MG63 (cell line): Measurements from ENCODE around the gene USP35. TPM values are rescaled to one million over a fixed set of nuclear protein-coding genes. Genes with fewer than 3 reads are reported as not detected.

ENCODE experiments used
- DNase-seq: peaks from one replicate; pipeline ENCODE4 v3.0.0-alpha.2; 2020
- H3K27me3 ChIP-seq: fragments of 250-450 bp; sonication (Bioruptor Pico); 2 replicates; pipeline ENCODE4 v1.5.1; 2020; ENCODE audit warnings: mild to moderate bottlenecking, moderate library complexity
- H3K36me3 ChIP-seq: fragments of 250-450 bp; sonication (Bioruptor Pico); 2 replicates; pipeline ENCODE4 v1.5.1; 2020; ENCODE audit warnings: mild to moderate bottlenecking, moderate library complexity
- H3K4me3 ChIP-seq: fragments of 250-450 bp; sonication (Bioruptor Pico); 2 replicates; pipeline ENCODE4 v1.5.1; 2020; ENCODE audit warnings: mild to moderate bottlenecking, moderate library complexity
- H3K9me3 ChIP-seq: fragments of 250-450 bp; sonication (Bioruptor Pico); 2 replicates; pipeline ENCODE4 v1.5.1; 2020; ENCODE audit warnings: mild to moderate bottlenecking, moderate library complexity
- total RNA-seq: library from RNA; depleted of rRNA; stranded (reverse); fragments of >200 nt; shearing (Covaris generic); gene quantifications from 2 replicates; pipeline ENCODE4 v1.2.3, GENCODE V29; 2014; ENCODE audit warnings: low replicate concordance

The USP35 gene
- total RNA-seq, 1 experiment from 2014 or later: 4.5 TPM

GRCh38 chr11:78234006-78234405 is 45.3 kb downstream of the USP35 start:
- H3K36me3 ChIP-seq: no peaks in the 10 kb centered on the region
- no peak for DNase-seq
- no peaks in the 10 kb centered on the region for H3K9me3 ChIP-seq
- no peaks in the 10 kb centered on the region; the same call in 1 of the 2 replicates for H3K27me3 ChIP-seq
- no peak overlapping the region for H3K4me3 ChIP-seq

- H3K27me3 ChIP-seq: no peaks in the 10 kb centered on the region; the same call in 1 of the 2 replicates
- no peak for DNase-seq
- H3K4me3 ChIP-seq: no peak overlapping the region
- H3K9me3 ChIP-seq: peaks cover 6% of the 10 kb centered on the region; the same call in 1 of the 2 replicates
- H3K36me3 ChIP-seq: no peaks in the 10 kb centered on the region
Measured at GRCh38 chr11:78237293-78238046, 48.8 kb downstream of the USP35 start.

GRCh38 chr11:78239781-78240180 is 51.1 kb downstream of the USP35 start:
- no peaks in the 10 kb centered on the region for H3K36me3 ChIP-seq
- no peaks in the 10 kb centered on the region; the same call in 1 of the 2 replicates for H3K27me3 ChIP-seq
- no peak for DNase-seq
- H3K4me3 ChIP-seq: no peak overlapping the region
- peaks cover 6% of the 10 kb centered on the region; the same call in 1 of the 2 replicates for H3K9me3 ChIP-seq

- H3K36me3 ChIP-seq: no peaks in the 10 kb centered on the region
- no peak for DNase-seq
Measured at GRCh38 chr11:78241475-78241874, 52.8 kb downstream of the USP35 start.

GRCh38 chr11:78244080-78244479 is 55.4 kb downstream of the USP35 start:
- DNase-seq: peak; percentile 40
- H3K4me3 ChIP-seq: no peak overlapping the region
- no peaks in the 10 kb centered on the region for H3K36me3 ChIP-seq
- no peaks in the 10 kb centered on the region for H3K27me3 ChIP-seq
- peaks cover 6% of the 10 kb centered on the region; the same call in 1 of the 2 replicates for H3K9me3 ChIP-seq

More at GRCh38 chr11:78241475-78241874, 52.8 kb downstream of the USP35 start:
- Histone ChIP-seq H3K27me3 (no peaks in the 10 kb centered on the region), H3K4me3 (no peak overlapping the region), H3K9me3 (peaks cover 6% of the 10 kb centered on the region; the same call in 1 of the 2 replicates)

- Histone ChIP-seq H3K9me3 (peaks cover 6% of the 10 kb centered on the region; the same call in 1 of the 2 replicates), H3K36me3 (no peaks in the 10 kb centered on the region), H3K27me3 (no peaks in the 10 kb centered on the region), H3K4me3 (no peak overlapping the region)
- DNase-seq: no peak
Measured at GRCh38 chr11:78244546-78245255, 56.0 kb downstream of the USP35 start.

GRCh38 chr11:78248191-78248590 is 59.5 kb downstream of the USP35 start:
- no peaks in the 10 kb centered on the region for H3K27me3 ChIP-seq
- no peaks in the 10 kb centered on the region for H3K9me3 ChIP-seq
- DNase-seq: no peak
- no peaks in the 10 kb centered on the region for H3K36me3 ChIP-seq
- no peak overlapping the region for H3K4me3 ChIP-seq

- Histone ChIP-seq H3K27me3 (no peaks in the 10 kb centered on the region), H3K9me3 (no peaks in the 10 kb centered on the region), H3K36me3 (no peaks in the 10 kb centered on the region), H3K4me3 (no peak overlapping the region)
- no peak for DNase-seq
Measured at GRCh38 chr11:78248903-78249302, 60.2 kb downstream of the USP35 start.

- H3K27me3 ChIP-seq: no peaks in the 10 kb centered on the region
- H3K4me3 ChIP-seq: no peak overlapping the region
- H3K9me3 ChIP-seq: no peaks in the 10 kb centered on the region
- no peaks in the 10 kb centered on the region for H3K36me3 ChIP-seq
- DNase-seq: no peak
Measured at GRCh38 chr11:78250099-78250498, 61.4 kb downstream of the USP35 start.

GRCh38 chr11:78251083-78251775 is 62.5 kb downstream of the USP35 start:
- Histone ChIP-seq H3K27me3 (no peaks in the 10 kb centered on the region), H3K4me3 (no peak overlapping the region), H3K9me3 (no peaks in the 10 kb centered on the region), H3K36me3 (no peaks in the 10 kb centered on the region)
- peak; percentile 24 for DNase-seq

- no peak for DNase-seq
- Histone ChIP-seq H3K4me3 (no peak overlapping the region), H3K9me3 (no peaks in the 10 kb centered on the region), H3K27me3 (no peaks in the 10 kb centered on the region), H3K36me3 (no peaks in the 10 kb centered on the region)
Measured at GRCh38 chr11:78253797-78254196, 65.1 kb downstream of the USP35 start.

GRCh38 chr11:78254268-78254667 is 65.5 kb downstream of the USP35 start:
- no peaks in the 10 kb centered on the region for H3K36me3 ChIP-seq
- no peak overlapping the region for H3K4me3 ChIP-seq
- no peaks in the 10 kb centered on the region for H3K9me3 ChIP-seq
- H3K27me3 ChIP-seq: no peaks in the 10 kb centered on the region
- no peak for DNase-seq

- no peaks in the 10 kb centered on the region for H3K27me3 ChIP-seq
- DNase-seq: no peak
Measured at GRCh38 chr11:78255919-78256318, 67.2 kb downstream of the USP35 start.

GRCh38 chr11:78256962-78257361 is 68.2 kb downstream of the USP35 start:
- Histone ChIP-seq H3K9me3 (no peaks in the 10 kb centered on the region), H3K27me3 (no peaks in the 10 kb centered on the region), H3K36me3 (no peaks in the 10 kb centered on the region), H3K4me3 (no peak overlapping the region)
- DNase-seq: peak; percentile 82

More at GRCh38 chr11:78255919-78256318, 67.2 kb downstream of the USP35 start:
- no peaks in the 10 kb centered on the region for H3K9me3 ChIP-seq
- H3K4me3 ChIP-seq: no peak overlapping the region
- no peaks in the 10 kb centered on the region for H3K36me3 ChIP-seq

- H3K27me3 ChIP-seq: no peaks in the 10 kb centered on the region
- DNase-seq: no peak
- no peaks in the 10 kb centered on the region for H3K36me3 ChIP-seq
- no peaks in the 10 kb centered on the region for H3K9me3 ChIP-seq
- H3K4me3 ChIP-seq: no peak overlapping the region
Measured at GRCh38 chr11:78257654-78258053, 68.9 kb downstream of the USP35 start.

GRCh38 chr11:78259777-78260487 is 71.2 kb downstream of the USP35 start:
- no peaks in the 10 kb centered on the region for H3K9me3 ChIP-seq
- no peak overlapping the region for H3K4me3 ChIP-seq
- DNase-seq: no peak
- no peaks in the 10 kb centered on the region for H3K36me3 ChIP-seq
- no peaks in the 10 kb centered on the region for H3K27me3 ChIP-seq
